OCI-LY3 (cell line): ENCODE results near the gene COL4A3.

Experiments
- EZH2phosphoT487 ChIP-seq: fragments of 200-600 bp; shearing (Covaris generic); IDR thresholded peaks from 2 replicates; pipeline ENCODE4 v1.6.1; 2018; ENCODE audit warnings: antibody characterized with exemption, mixed run types, low read depth
- TF ChIP-seq, protein P1 (sequence below): fragments of 200-600, 300-600 bp; sonication (generic); IDR thresholded peaks from 2 replicates; pipeline ENCODE4 v1.5.1; 2014; ENCODE audit warnings: antibody characterized with exemption, low read length, low read depth

DNA sequence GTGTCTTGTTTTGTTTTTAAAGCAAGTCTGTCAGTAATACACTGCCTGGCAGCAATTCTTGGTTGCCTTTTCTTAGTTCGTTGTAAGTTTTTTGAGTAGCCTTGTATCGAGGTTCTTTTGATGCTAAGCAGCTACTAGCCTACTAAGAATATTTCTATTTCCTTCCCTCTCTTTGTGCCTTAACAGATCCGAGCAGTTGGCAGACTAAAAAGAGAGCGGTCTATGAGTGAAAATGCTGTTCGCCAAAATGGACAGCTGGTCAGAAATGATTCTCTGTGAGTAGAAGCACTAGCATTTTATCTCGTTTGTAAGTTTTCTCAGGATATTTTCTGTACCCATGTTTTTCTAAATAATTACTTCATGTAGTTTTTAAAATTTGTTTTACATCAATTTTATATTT lies 175.7 kb downstream of the COL4A3 start:
- TF ChIP-seq, protein P1, sequence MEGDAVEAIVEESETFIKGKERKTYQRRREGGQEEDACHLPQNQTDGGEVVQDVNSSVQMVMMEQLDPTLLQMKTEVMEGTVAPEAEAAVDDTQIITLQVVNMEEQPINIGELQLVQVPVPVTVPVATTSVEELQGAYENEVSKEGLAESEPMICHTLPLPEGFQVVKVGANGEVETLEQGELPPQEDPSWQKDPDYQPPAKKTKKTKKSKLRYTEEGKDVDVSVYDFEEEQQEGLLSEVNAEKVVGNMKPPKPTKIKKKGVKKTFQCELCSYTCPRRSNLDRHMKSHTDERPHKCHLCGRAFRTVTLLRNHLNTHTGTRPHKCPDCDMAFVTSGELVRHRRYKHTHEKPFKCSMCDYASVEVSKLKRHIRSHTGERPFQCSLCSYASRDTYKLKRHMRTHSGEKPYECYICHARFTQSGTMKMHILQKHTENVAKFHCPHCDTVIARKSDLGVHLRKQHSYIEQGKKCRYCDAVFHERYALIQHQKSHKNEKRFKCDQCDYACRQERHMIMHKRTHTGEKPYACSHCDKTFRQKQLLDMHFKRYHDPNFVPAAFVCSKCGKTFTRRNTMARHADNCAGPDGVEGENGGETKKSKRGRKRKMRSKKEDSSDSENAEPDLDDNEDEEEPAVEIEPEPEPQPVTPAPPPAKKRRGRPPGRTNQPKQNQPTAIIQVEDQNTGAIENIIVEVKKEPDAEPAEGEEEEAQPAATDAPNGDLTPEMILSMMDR, result no peak
- no peak for TF ChIP-seq EZH2phosphoT487
